ENCODE results near the gene RAPGEF4.

DNA sequence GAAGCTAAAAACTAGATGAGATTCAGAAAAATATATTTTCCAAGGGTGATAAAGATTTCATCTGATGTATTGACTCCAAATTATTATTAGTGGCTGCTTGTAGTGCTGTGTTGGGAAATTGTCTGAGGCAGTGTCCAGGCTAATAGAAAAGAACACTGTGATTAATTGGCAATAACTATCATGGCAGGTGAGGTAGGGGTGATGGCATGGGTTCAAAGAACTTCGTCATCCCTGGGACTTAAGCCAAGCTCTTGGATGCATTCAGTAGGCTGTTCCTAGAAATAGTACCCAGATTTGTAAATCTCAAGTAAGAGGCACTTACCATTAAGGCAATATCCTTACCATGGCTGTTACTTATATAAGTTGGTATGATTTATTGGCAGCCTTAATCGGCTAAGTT, 13.2 kb upstream of the RAPGEF4 start:
- TF ChIP-seq POLR2A (IDR thresholded peaks at IDR 0.05) (no peak), POLR2AphosphoS5 (IDR thresholded peaks at IDR 0.05) (no peak)
